ENCODE results near the gene DIP2B. TPM values are rescaled to one million over a fixed set of nuclear protein-coding genes. Genes with fewer than 3 reads are reported as not detected.

Gene DIP2B
- total RNA-seq, 1 experiment from 2014 or later: 30.2 TPM

Other genes starting within 250 kb of the DIP2B start
- 155 TPM for gene LIMA1, start 221.5 kb upstream of the DIP2B start, total RNA-seq (2021; ENCODE audit: unreplicated experiment)
- gene FAM186A, start 108.4 kb upstream of the DIP2B start, total RNA-seq (2021; ENCODE audit: unreplicated experiment): not detected
- 92.7 TPM for gene LARP4, start 104.1 kb upstream of the DIP2B start, total RNA-seq (2021; ENCODE audit: unreplicated experiment)

Data from Panc1 (cell line).